GM19468 (cell line): ENCODE measurements around the gene UTP20.
A peak's percentile ranks its signal among the peaks of the same experiment; 100 is the strongest.

Experiments
- ATAC-seq: cut with Tn5 transposase; IDR thresholded peaks from one replicate; pipeline ENCODE4 v1.9.1; 2021; ENCODE audit warnings: mild to moderate bottlenecking, moderate library complexity, moderate number of reproducible peaks; ENCODE audit not compliant: unreplicated experiment; ENCODE audit errors: extremely low read depth

UTP20 gene

GRCh38 chr12:101280006-101280505 lies at the start of gene UTP20:
Gene UTP20 (plus strand): TSS chr12:101280105. CDS start chr12:101280283, 178 bp downstream.
- peak; percentile 97 for ATAC-seq

- ATAC-seq, result no peak
Measured at GRCh38 chr12:101230547-101230946, 49.4 kb upstream of the UTP20 start.

- no peak for ATAC-seq
Measured at GRCh38 chr12:101231636-101232035, 48.3 kb upstream of the UTP20 start.

- no peak for ATAC-seq
Measured at GRCh38 chr12:101235686-101236085, 44.2 kb upstream of the UTP20 start.

- no peak for ATAC-seq
Measured at GRCh38 chr12:101238306-101238705, 41.6 kb upstream of the UTP20 start.

- no peak for ATAC-seq
Measured at GRCh38 chr12:101238800-101239329, 41.0 kb upstream of the UTP20 start.

GRCh38 chr12:101243074-101243473 lies 36.8 kb upstream of the UTP20 start:
- ATAC-seq, result no peak

GRCh38 chr12:101243616-101244015 lies 36.3 kb upstream of the UTP20 start:
- no peak for ATAC-seq

- ATAC-seq, result no peak
Measured at GRCh38 chr12:101256266-101256665, 23.6 kb upstream of the UTP20 start.

- ATAC-seq, result no peak
Measured at GRCh38 chr12:101257357-101257756, 22.5 kb upstream of the UTP20 start.

GRCh38 chr12:101267111-101267510 lies 12.8 kb upstream of the UTP20 start:
- no peak for ATAC-seq

GRCh38 chr12:101276433-101276832 lies 3.5 kb upstream of the UTP20 start:
- no peak for ATAC-seq

GRCh38 chr12:101277443-101277842 lies 2.5 kb upstream of the UTP20 start:
- no peak for ATAC-seq

GRCh38 chr12:101287357-101287756 lies 7.5 kb downstream of the UTP20 start:
- no peak for ATAC-seq

- no peak for ATAC-seq
Measured at GRCh38 chr12:101297661-101298060, 17.8 kb downstream of the UTP20 start.

- no peak for ATAC-seq
Measured at GRCh38 chr12:101298426-101298825, 18.5 kb downstream of the UTP20 start.

GRCh38 chr12:101299346-101299745 lies 19.4 kb downstream of the UTP20 start:
- ATAC-seq, result no peak

- no peak for ATAC-seq
Measured at GRCh38 chr12:101299931-101300330, 20.0 kb downstream of the UTP20 start.

GRCh38 chr12:101302741-101303140 lies 22.8 kb downstream of the UTP20 start:
- ATAC-seq, result no peak

GRCh38 chr12:101305226-101305779 lies 25.4 kb downstream of the UTP20 start:
- ATAC-seq, result no peak

GRCh38 chr12:101305794-101306193 lies 25.9 kb downstream of the UTP20 start:
- no peak for ATAC-seq

GRCh38 chr12:101322480-101322879 lies 42.6 kb downstream of the UTP20 start:
- ATAC-seq, result no peak
